NCI-H146 (cell line): ENCODE results near the gene ZNF652.
"Not testable (repeated sequence)": the region's sequence is repeated elsewhere in the genome, so short reads cannot be mapped to it uniquely, and the experiment has no call there.

ENCODE experiments used
- DNase-seq: peaks from one replicate; lab custom pipeline; 2025; lab: John Stamatoyannopoulos, UW

Gene ZNF652

GRCh38 chr17:49386373-49386772, 24.3 kb upstream of the ZNF652 start:
- DNase-seq, result no peak

GRCh38 chr17:49384951-49385350, 22.9 kb upstream of the ZNF652 start:
- DNase-seq, result no peak

- DNase-seq, result no peak
Measured at GRCh38 chr17:49383060-49383459, 21.0 kb upstream of the ZNF652 start.

- no peak for DNase-seq
Measured at GRCh38 chr17:49382556-49382955, 20.5 kb upstream of the ZNF652 start.

- no peak for DNase-seq
Measured at GRCh38 chr17:49381793-49382192, 19.7 kb upstream of the ZNF652 start.

- no peak for DNase-seq
Measured at GRCh38 chr17:49381033-49381432, 19.0 kb upstream of the ZNF652 start.

- no peak for DNase-seq
Measured at GRCh38 chr17:49379926-49380325, 17.9 kb upstream of the ZNF652 start.

- DNase-seq, result no peak
Measured at GRCh38 chr17:49378311-49378710, 16.3 kb upstream of the ZNF652 start.

- no peak for DNase-seq
Measured at GRCh38 chr17:49375544-49375943, 13.5 kb upstream of the ZNF652 start.

GRCh38 chr17:49373115-49373514, 11.1 kb upstream of the ZNF652 start:
- no peak for DNase-seq

- no peak for DNase-seq
Measured at GRCh38 chr17:49372425-49372824, 10.4 kb upstream of the ZNF652 start.

GRCh38 chr17:49370971-49371834, 9.2 kb upstream of the ZNF652 start:
- DNase-seq, result peak; percentile 59

GRCh38 chr17:49369760-49370159, 7.7 kb upstream of the ZNF652 start:
- DNase-seq, result no peak

- no peak for DNase-seq
Measured at GRCh38 chr17:49369089-49369488, 7.0 kb upstream of the ZNF652 start.

- DNase-seq, result no peak
Measured at GRCh38 chr17:49365667-49366066, 3.6 kb upstream of the ZNF652 start.

- DNase-seq, result not testable (repeated sequence)
Measured at GRCh38 chr17:49365126-49365525, 3.1 kb upstream of the ZNF652 start.

GRCh38 chr17:49364119-49364518, 2.1 kb upstream of the ZNF652 start:
- DNase-seq, result no peak

GRCh38 chr17:49363251-49363650, 1.2 kb upstream of the ZNF652 start:
- no peak for DNase-seq

- no peak for DNase-seq
Measured at GRCh38 chr17:49362723-49363117, 670 bp upstream of the ZNF652 start.

GRCh38 chr17:49361129-49361901, 735 bp downstream of the ZNF652 start:
- DNase-seq, result peak; percentile 76

- no peak for DNase-seq
Measured at GRCh38 chr17:49360796-49361128, 1.3 kb downstream of the ZNF652 start.

GRCh38 chr17:49359990-49360795, 1.9 kb downstream of the ZNF652 start:
- peak; percentile 12 for DNase-seq
